ENCODE measurements around the gene ZFYVE28.
A peak's percentile ranks its signal among the peaks of the same experiment; 100 is the strongest.

Gene ZFYVE28

DNA sequence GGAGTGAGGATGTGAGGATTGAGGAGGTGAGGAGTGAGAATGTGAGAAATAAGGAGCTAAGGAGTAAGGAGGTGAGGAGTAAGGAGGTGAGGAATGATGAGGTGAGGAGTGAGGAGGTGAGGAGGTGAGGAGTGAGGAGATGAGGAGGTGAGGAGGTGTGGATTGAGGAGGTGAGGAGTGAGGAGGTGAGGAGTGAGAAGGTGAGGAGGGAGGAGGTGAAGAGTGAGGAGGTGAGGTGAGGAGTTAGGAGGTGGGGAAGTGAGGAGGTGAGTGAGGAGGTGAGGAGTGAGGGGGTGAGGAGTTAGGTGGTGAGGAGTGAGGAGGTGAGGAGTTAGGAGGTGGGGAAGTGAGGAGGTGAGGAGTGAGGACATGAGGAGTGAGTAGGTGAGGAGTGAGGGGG, 81.8 kb downstream of the ZFYVE28 start:
- H3K4me3 ChIP-seq (ENCODE audit: control insufficient read depth in 1 of 7, extremely low read depth in 1 of 7, insufficient read depth in 4 of 7, low read depth in 2 of 7, low read length in 6 of 7) = no peak overlapping the region
- H3K27me3 ChIP-seq (replicated peaks in 2 of 5; ENCODE audit: control insufficient read depth in 4 of 5, insufficient read depth in 5 of 5, low read length in 4 of 5) = no peaks in the 10 kb centered on the region
- DNase-seq = no peak
- no peaks in the 10 kb centered on the region for H3K9me3 ChIP-seq (ENCODE audit: control extremely low read depth in 1 of 5, control insufficient read depth in 4 of 5, insufficient read depth in 2 of 5, low read depth in 1 of 5, low read length in 4 of 5)
- H3K36me3 ChIP-seq (ENCODE audit: control insufficient read depth in 4 of 4, insufficient read depth in 4 of 4, low read length in 3 of 4) = no peaks in the 10 kb centered on the region
- no peak overlapping the region for H3K27ac ChIP-seq (ENCODE audit: insufficient read depth in 1 of 2, low read depth in 1 of 2, low read length in 2 of 2, poor library complexity in 1 of 2, severe bottlenecking in 2 of 2)
- CTCF ChIA-PET = interaction anchor here (1.2 to 1.4 kb wide), 2 partner anchors 13 to 55 kb away, joined by 3 to 5 read pairs; no protein-coding TSS in a partner anchor
- peaks cover 0 to 34% (median 16%) of the 10 kb centered on the region in 4 experiments for H3K4me1 ChIP-seq (ENCODE audit: control extremely low read depth in 1 of 4, control insufficient read depth in 4 of 4, insufficient read depth in 4 of 4, low read length in 3 of 4)
- POLR2A ChIA-PET = interaction anchor here (0.7 kb wide), 1 partner anchor 75 kb away, joined by 6 read pairs; the partner anchor contains the start of gene MXD4

DNA sequence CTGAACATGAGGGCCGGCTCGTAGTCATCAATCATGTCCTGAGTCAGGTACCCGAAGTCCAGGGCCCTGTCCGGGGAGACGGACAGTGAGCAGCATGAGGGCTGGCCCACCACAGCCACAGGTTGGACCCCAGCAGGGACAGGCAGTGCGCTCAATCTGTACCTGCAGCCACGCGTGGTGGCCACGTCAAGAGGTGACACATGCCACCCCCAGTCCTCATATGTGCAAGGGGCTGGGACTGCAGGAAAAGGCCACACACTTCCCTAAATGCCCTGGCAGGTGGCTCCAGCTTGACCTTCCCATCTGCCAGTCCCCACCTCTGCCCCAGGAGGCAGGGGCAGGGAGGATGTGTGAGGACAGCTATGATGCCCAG, 82.7 kb downstream of the ZFYVE28 start:
- 84% methylated on average over 9 of the region's 9 CpGs for WGBS (ENCODE audit: insufficient coverage)
- CTCF ChIA-PET = interaction anchor here (1.2 to 1.4 kb wide), 2 partner anchors 14 to 54 kb away, joined by 3 to 5 read pairs; no protein-coding TSS in a partner anchor
- DNase-seq = no peak
- Histone ChIP-seq H3K4me1 (ENCODE audit: control extremely low read depth in 1 of 4, control insufficient read depth in 4 of 4, insufficient read depth in 4 of 4, low read length in 3 of 4) (peaks cover 0 to 34% (median 16%) of the 10 kb centered on the region in 4 experiments), H3K27ac (ENCODE audit: insufficient read depth in 1 of 2, low read depth in 1 of 2, low read length in 2 of 2, poor library complexity in 1 of 2, severe bottlenecking in 2 of 2) (no peak overlapping the region), H3K9me3 (ENCODE audit: control extremely low read depth in 1 of 5, control insufficient read depth in 4 of 5, insufficient read depth in 2 of 5, low read depth in 1 of 5, low read length in 4 of 5) (no peaks in the 10 kb centered on the region), H3K36me3 (ENCODE audit: control insufficient read depth in 4 of 4, insufficient read depth in 4 of 4, low read length in 3 of 4) (no peaks in the 10 kb centered on the region), H3K4me3 (ENCODE audit: control insufficient read depth in 1 of 7, extremely low read depth in 1 of 7, insufficient read depth in 4 of 7, low read depth in 2 of 7, low read length in 6 of 7) (peak overlapping the region in 1 of 7 experiments; percentile 30), H3K27me3 (replicated peaks in 2 of 5; ENCODE audit: control insufficient read depth in 4 of 5, insufficient read depth in 5 of 5, low read length in 4 of 5) (no peaks in the 10 kb centered on the region)
- POLR2A ChIA-PET = interaction anchor here (0.7 kb wide), 1 partner anchor 63 kb away, joined by 4 read pairs; no protein-coding TSS in a partner anchor

DNA sequence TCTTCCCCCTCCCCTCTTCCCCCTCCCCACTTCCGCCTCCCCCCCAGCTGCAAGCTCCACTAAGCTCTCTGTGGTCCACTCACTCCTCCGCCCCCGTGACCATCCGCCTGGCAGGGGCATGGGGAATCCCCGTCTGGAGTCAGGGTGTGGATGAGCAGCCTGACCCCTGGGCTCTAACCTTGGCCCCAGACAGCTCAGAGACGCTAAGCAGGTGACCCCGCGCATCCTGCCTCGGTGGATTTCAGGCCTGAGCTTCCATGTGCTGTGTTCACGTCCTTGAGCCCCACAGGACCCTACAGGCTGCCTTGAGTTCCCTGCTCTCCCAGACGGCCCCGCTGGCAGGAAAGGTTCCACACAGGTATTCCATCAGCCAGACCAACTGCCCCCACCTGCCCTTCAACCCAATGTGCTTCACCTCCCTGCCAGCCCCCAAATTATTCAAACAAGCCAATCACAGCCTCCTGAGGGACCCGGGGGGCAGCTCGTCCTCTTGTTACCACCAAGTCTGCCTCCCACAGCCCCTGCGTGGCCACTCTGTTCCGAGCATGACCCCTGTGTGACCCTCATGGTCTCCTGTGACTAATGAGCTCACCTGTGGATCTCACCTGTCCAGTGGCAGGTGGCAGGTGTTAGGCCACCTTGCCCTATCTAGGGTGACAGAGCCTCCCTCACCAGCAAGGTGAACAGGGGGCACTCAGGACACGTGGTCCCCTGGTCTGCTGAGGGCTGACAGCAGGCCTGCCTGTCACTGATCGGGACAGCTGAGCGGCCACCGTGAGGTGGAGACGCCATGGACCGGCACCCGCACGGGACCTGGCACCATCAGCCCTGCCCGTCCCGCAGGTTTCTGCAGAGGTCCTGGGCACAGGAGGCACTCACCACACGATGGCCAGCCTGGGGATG, 83.4 kb downstream of the ZFYVE28 start:
- Histone ChIP-seq H3K27me3 (replicated peaks in 2 of 5; ENCODE audit: control insufficient read depth in 4 of 5, insufficient read depth in 5 of 5, low read length in 4 of 5) (no peaks in the 10 kb centered on the region), H3K4me3 (ENCODE audit: control insufficient read depth in 1 of 7, extremely low read depth in 1 of 7, insufficient read depth in 4 of 7, low read depth in 2 of 7, low read length in 6 of 7) (no peak overlapping the region), H3K4me1 (ENCODE audit: control extremely low read depth in 1 of 4, control insufficient read depth in 4 of 4, insufficient read depth in 4 of 4, low read length in 3 of 4) (peaks cover 0 to 34% (median 16%) of the 10 kb centered on the region in 4 experiments), H3K36me3 (ENCODE audit: control insufficient read depth in 4 of 4, insufficient read depth in 4 of 4, low read length in 3 of 4) (no peaks in the 10 kb centered on the region), H3K9me3 (ENCODE audit: control extremely low read depth in 1 of 5, control insufficient read depth in 4 of 5, insufficient read depth in 2 of 5, low read depth in 1 of 5, low read length in 4 of 5) (no peaks in the 10 kb centered on the region), H3K27ac (ENCODE audit: insufficient read depth in 1 of 2, low read depth in 1 of 2, low read length in 2 of 2, poor library complexity in 1 of 2, severe bottlenecking in 2 of 2) (no peak overlapping the region)
- WGBS (ENCODE audit: insufficient coverage) = 91% methylated on average over 23 of the region's 27 CpGs
- DNase-seq = no peak
- ChIA-PET CTCF (interaction anchor here (1.2 kb wide), 1 partner anchor 15 kb away, joined by 5 read pairs; no protein-coding TSS in a partner anchor), POLR2A (no interaction called here)

DNA sequence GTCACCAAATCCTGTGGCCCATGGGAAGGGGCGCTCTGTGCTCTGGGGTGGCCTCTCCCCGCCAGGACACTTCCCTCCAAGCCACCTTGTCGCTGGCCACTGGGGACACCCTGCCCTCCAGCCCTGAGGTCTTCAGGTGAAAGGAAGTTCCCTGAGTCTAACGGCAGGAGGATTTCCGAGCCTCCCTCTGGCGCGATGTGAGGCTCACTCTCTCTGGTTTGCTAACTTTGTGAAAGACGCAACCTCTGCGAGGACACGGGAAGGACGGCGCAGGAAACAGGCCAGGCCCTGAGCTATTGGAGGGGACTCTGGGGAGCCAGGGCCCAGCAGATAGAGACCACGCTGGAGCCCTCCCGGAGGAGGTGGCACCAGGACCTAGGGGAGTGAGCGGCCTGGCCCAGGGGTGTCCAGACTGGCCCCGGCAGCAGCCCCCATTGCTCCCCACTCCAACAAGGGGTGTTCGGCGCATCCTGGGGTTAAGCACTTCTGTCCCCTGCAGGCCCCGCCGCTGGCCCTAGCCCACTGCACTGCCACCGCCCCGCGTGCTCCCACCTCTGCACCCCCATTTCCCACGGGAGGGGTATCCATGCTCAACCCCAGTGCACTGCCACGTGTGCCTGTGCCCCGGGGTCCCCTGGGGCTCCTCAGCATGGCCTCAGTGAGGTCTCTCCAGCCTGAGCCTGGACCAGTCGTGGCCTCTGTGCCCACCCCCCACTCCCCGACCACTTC, 84.4 kb downstream of the ZFYVE28 start:
- Histone ChIP-seq H3K9me3 (ENCODE audit: control extremely low read depth in 1 of 5, control insufficient read depth in 4 of 5, insufficient read depth in 2 of 5, low read depth in 1 of 5, low read length in 4 of 5) (no peaks in the 10 kb centered on the region), H3K27ac (ENCODE audit: insufficient read depth in 1 of 2, low read depth in 1 of 2, low read length in 2 of 2, poor library complexity in 1 of 2, severe bottlenecking in 2 of 2) (no peak overlapping the region), H3K4me1 (ENCODE audit: control extremely low read depth in 1 of 4, control insufficient read depth in 4 of 4, insufficient read depth in 4 of 4, low read length in 3 of 4) (peaks cover 0 to 34% (median 16%) of the 10 kb centered on the region in 4 experiments), H3K36me3 (ENCODE audit: control insufficient read depth in 4 of 4, insufficient read depth in 4 of 4, low read length in 3 of 4) (no peaks in the 10 kb centered on the region), H3K27me3 (replicated peaks in 2 of 5; ENCODE audit: control insufficient read depth in 4 of 5, insufficient read depth in 5 of 5, low read length in 4 of 5) (no peaks in the 10 kb centered on the region), H3K4me3 (ENCODE audit: control insufficient read depth in 1 of 7, extremely low read depth in 1 of 7, insufficient read depth in 4 of 7, low read depth in 2 of 7, low read length in 6 of 7) (no peak overlapping the region)
- 77% methylated on average over 27 of the region's 28 CpGs for WGBS (ENCODE audit: insufficient coverage)
- CTCF ChIA-PET = no interaction called here
- POLR2A ChIA-PET = interaction anchor here (2.5 kb wide), 1 partner anchor 52 kb away, joined by 11 read pairs; no protein-coding TSS in a partner anchor
- no peak for DNase-seq

- no peaks in the 10 kb centered on the region for H3K27me3 ChIP-seq (replicated peaks in 2 of 5; ENCODE audit: control insufficient read depth in 4 of 5, insufficient read depth in 5 of 5, low read length in 4 of 5)
- POLR2A ChIA-PET = interaction anchor here (2.5 kb wide), 1 partner anchor 52 kb away, joined by 11 read pairs; no protein-coding TSS in a partner anchor
- H3K36me3 ChIP-seq (ENCODE audit: control insufficient read depth in 4 of 4, insufficient read depth in 4 of 4, low read length in 3 of 4) = no peaks in the 10 kb centered on the region
- peak; percentile 29 to 91 (median 84) for DNase-seq
- H3K27ac ChIP-seq (ENCODE audit: insufficient read depth in 1 of 2, low read depth in 1 of 2, low read length in 2 of 2, poor library complexity in 1 of 2, severe bottlenecking in 2 of 2) = no peak overlapping the region
- WGBS (ENCODE audit: insufficient coverage) = 39% methylated on average over 18 of the region's 18 CpGs
- peaks cover 0 to 34% (median 16%) of the 10 kb centered on the region in 4 experiments for H3K4me1 ChIP-seq (ENCODE audit: control extremely low read depth in 1 of 4, control insufficient read depth in 4 of 4, insufficient read depth in 4 of 4, low read length in 3 of 4)
- H3K9me3 ChIP-seq (ENCODE audit: control extremely low read depth in 1 of 5, control insufficient read depth in 4 of 5, insufficient read depth in 2 of 5, low read depth in 1 of 5, low read length in 4 of 5) = peaks cover 0 to 6% (median 0%) of the 10 kb centered on the region in 5 experiments
- H3K4me3 ChIP-seq (ENCODE audit: control insufficient read depth in 1 of 7, extremely low read depth in 1 of 7, insufficient read depth in 4 of 7, low read depth in 2 of 7, low read length in 6 of 7) = peak overlapping the region in 1 of 7 experiments; percentile 26
- CTCF ChIA-PET = no interaction called here
Observed at GRCh38 chr4:2333356-2333841, 85.0 kb downstream of the ZFYVE28 start.

GRCh38 chr4:2332976-2333319, 85.5 kb downstream of the ZFYVE28 start:
- no peaks in the 10 kb centered on the region for H3K36me3 ChIP-seq (ENCODE audit: control insufficient read depth in 4 of 4, insufficient read depth in 4 of 4, low read length in 3 of 4)
- no peak for DNase-seq
- no peak overlapping the region for H3K4me3 ChIP-seq (ENCODE audit: control insufficient read depth in 1 of 7, extremely low read depth in 1 of 7, insufficient read depth in 4 of 7, low read depth in 2 of 7, low read length in 6 of 7)
- no peaks in the 10 kb centered on the region for H3K27me3 ChIP-seq (replicated peaks in 2 of 5; ENCODE audit: control insufficient read depth in 4 of 5, insufficient read depth in 5 of 5, low read length in 4 of 5)
- ChIA-PET CTCF (no interaction called here), POLR2A (interaction anchor here (0.6 to 2.5 kb wide), 2 partner anchors 51 to 180 kb away, joined by 3 to 11 read pairs; no protein-coding TSS in a partner anchor)
- peaks cover 0 to 34% (median 16%) of the 10 kb centered on the region in 4 experiments for H3K4me1 ChIP-seq (ENCODE audit: control extremely low read depth in 1 of 4, control insufficient read depth in 4 of 4, insufficient read depth in 4 of 4, low read length in 3 of 4)
- no peak overlapping the region for H3K27ac ChIP-seq (ENCODE audit: insufficient read depth in 1 of 2, low read depth in 1 of 2, low read length in 2 of 2, poor library complexity in 1 of 2, severe bottlenecking in 2 of 2)
- WGBS (ENCODE audit: insufficient coverage) = 73% methylated on average over 2 of the region's 6 CpGs
- peaks cover 0 to 7% (median 0%) of the 10 kb centered on the region in 5 experiments for H3K9me3 ChIP-seq (ENCODE audit: control extremely low read depth in 1 of 5, control insufficient read depth in 4 of 5, insufficient read depth in 2 of 5, low read depth in 1 of 5, low read length in 4 of 5)
